Measurements from ENCODE around the gene SSH3. TPM values are rescaled to one million over a fixed set of nuclear protein-coding genes. Genes with fewer than 3 reads are reported as not detected.

SSH3 gene
- total and polyA plus RNA-seq, 7 experiments from 2014 or later = 1.1 to 23.8 (median 14.8) TPM

- peaks cover 0 to 62% (median 17%) of the 10 kb centered on the region in 5 donors for H3K36me3 Mint-ChIP-seq
- H3K4me3 Mint-ChIP-seq = peak overlapping the region; percentile 91 to 99 (median 96)
- Histone ChIP-seq H3K9me3 (ENCODE audit: control insufficient read depth in 2 of 3, low read length in 3 of 3) (no peaks in the 10 kb centered on the region), H3K4me3 (ENCODE audit: low read length) (peak overlapping the region; percentile 94), H3K36me3 (ENCODE audit: control insufficient read depth in 2 of 3, insufficient read depth in 3 of 3, low read length in 3 of 3) (peaks cover 0 to 16% (median 5%) of the 10 kb centered on the region in 3 experiments), H3K27ac (ENCODE audit: low read depth, low read length) (peak overlapping the region; percentile 93), H3K27me3 (ENCODE audit: control insufficient read depth in 2 of 2, insufficient read depth in 2 of 2, low read length in 2 of 2) (no peaks in the 10 kb centered on the region), H3K4me1 (ENCODE audit: control insufficient read depth in 2 of 2, insufficient read depth in 2 of 2, low read length in 2 of 2) (peaks cover 92 to 93% of the 10 kb centered on the region in 2 donors)
- ATAC-seq (no peak), DNase-seq (peak in 2 of 9 donors; percentile 38)
- H3K4me1 Mint-ChIP-seq = peaks cover 57 to 96% (median 88%) of the 10 kb centered on the region in 7 donors
- no peaks in the 10 kb centered on the region for H3K9me3 Mint-ChIP-seq
- intact Hi-C loops (cut with micrococcal nuclease) = loop anchor here in 1 of 2 donors (5.0 kb wide), 1 partner anchor 130 kb away; the partner anchor contains the start of genes PPP1CA and TBC1D10C
- peak overlapping the region; percentile 87 to 100 (median 97) for H3K27ac Mint-ChIP-seq
- CTCF ChIA-PET = interaction anchor here (0.8 to 2.2 kb wide), 7 partner anchors 9 to 342 kb away, joined by 3 to 19 read pairs (median 6); partner anchors contain the start of gene ANKRD13D
- POLR2A ChIA-PET = interaction anchor here (0.8 to 15.1 kb wide), 11 partner anchors 10 to 157 kb away, joined by 3 to 729 read pairs (median 10); partner anchors contain the start of genes ANKRD13D and POLD4
- no peaks in the 10 kb centered on the region for H3K27me3 Mint-ChIP-seq
Measured at GRCh38 chr11:67272327-67273259, 30.7 kb upstream of the SSH3 start.

- Mint-ChIP-seq H3K9me3 (no peaks in the 10 kb centered on the region), H3K27me3 (no peaks in the 10 kb centered on the region), H3K36me3 (peaks cover 0 to 55% (median 12%) of the 10 kb centered on the region in 5 donors), H3K27ac (peak overlapping the region in 8 of 9 donors; percentile 93 to 100 (median 98)), H3K4me1 (peaks cover 60 to 99% (median 85%) of the 10 kb centered on the region in 7 donors), H3K4me3 (peak overlapping the region; percentile 51 to 99 (median 96))
- no peak for ATAC-seq
- POLR2A ChIA-PET = interaction anchor here (1.2 to 15.1 kb wide), 6 partner anchors 11 to 130 kb away, joined by 3 to 729 read pairs (median 8); partner anchors contain the start of genes ANKRD13D and TBC1D10C
- H3K27me3 ChIP-seq (ENCODE audit: control insufficient read depth in 2 of 2, insufficient read depth in 2 of 2, low read length in 2 of 2) = no peaks in the 10 kb centered on the region
- peak overlapping the region; percentile 94 for H3K4me3 ChIP-seq (ENCODE audit: low read length)
- intact Hi-C loops (cut with micrococcal nuclease) = loop anchor here in 1 of 2 donors (5.0 kb wide), 1 partner anchor 129 kb away; the partner anchor contains the start of genes PPP1CA and TBC1D10C
- no peaks in the 10 kb centered on the region for H3K9me3 ChIP-seq (ENCODE audit: control insufficient read depth in 2 of 3, low read length in 3 of 3)
- no peak for DNase-seq
- peaks cover 0 to 17% (median 5%) of the 10 kb centered on the region in 3 experiments for H3K36me3 ChIP-seq (ENCODE audit: control insufficient read depth in 2 of 3, insufficient read depth in 3 of 3, low read length in 3 of 3)
- peak overlapping the region; percentile 93 for H3K27ac ChIP-seq (ENCODE audit: low read depth, low read length)
- CTCF ChIA-PET = interaction anchor here (0.8 to 2.2 kb wide), 4 partner anchors 14 to 341 kb away, joined by 3 to 19 read pairs (median 4); partner anchors contain the start of gene ANKRD13D
- peaks cover 96 to 98% of the 10 kb centered on the region in 2 donors for H3K4me1 ChIP-seq (ENCODE audit: control insufficient read depth in 2 of 2, insufficient read depth in 2 of 2, low read length in 2 of 2)
Measured at GRCh38 chr11:67273260-67273990, 29.9 kb upstream of the SSH3 start.

- peaks cover 3 to 53% (median 15%) of the 10 kb centered on the region in 5 donors for H3K36me3 Mint-ChIP-seq
- peaks cover 96 to 98% of the 10 kb centered on the region in 2 donors for H3K4me1 ChIP-seq (ENCODE audit: control insufficient read depth in 2 of 2, insufficient read depth in 2 of 2, low read length in 2 of 2)
- H3K9me3 Mint-ChIP-seq = no peaks in the 10 kb centered on the region
- H3K4me3 Mint-ChIP-seq = peak overlapping the region; percentile 62 to 99 (median 92)
- ChIA-PET CTCF (interaction anchor here (3.6 kb wide), 1 partner anchor 7 kb away, joined by 19 read pairs; the partner anchor contains the start of gene GRK2), POLR2A (interaction anchor here (0.6 to 15.1 kb wide), 5 partner anchors 8 to 82 kb away, joined by 3 to 729 read pairs (median 4); partner anchors contain the start of genes ANKRD13D and GRK2)
- H3K27ac Mint-ChIP-seq = peak overlapping the region; percentile 87 to 100 (median 97)
- H3K4me1 Mint-ChIP-seq = peaks cover 68 to 99% (median 84%) of the 10 kb centered on the region in 7 donors
- ATAC-seq (no peak), DNase-seq (no peak)
- peak overlapping the region; percentile 93 for H3K27ac ChIP-seq (ENCODE audit: low read depth, low read length)
- no peaks in the 10 kb centered on the region for H3K9me3 ChIP-seq (ENCODE audit: control insufficient read depth in 2 of 3, low read length in 3 of 3)
- no peaks in the 10 kb centered on the region for H3K27me3 ChIP-seq (ENCODE audit: control insufficient read depth in 2 of 2, insufficient read depth in 2 of 2, low read length in 2 of 2)
- peaks cover 9 to 29% (median 13%) of the 10 kb centered on the region in 3 experiments for H3K36me3 ChIP-seq (ENCODE audit: control insufficient read depth in 2 of 3, insufficient read depth in 3 of 3, low read length in 3 of 3)
- intact Hi-C loops (cut with micrococcal nuclease) = loop anchor here in 1 of 2 donors (5.0 kb wide), 1 partner anchor 127 kb away; the partner anchor contains the start of genes PPP1CA and TBC1D10C
- peak overlapping the region; percentile 46 for H3K4me3 ChIP-seq (ENCODE audit: low read length)
- H3K27me3 Mint-ChIP-seq = no peaks in the 10 kb centered on the region
Measured at GRCh38 chr11:67274768-67275605, 28.3 kb upstream of the SSH3 start.

- H3K36me3 ChIP-seq (ENCODE audit: control insufficient read depth in 2 of 3, insufficient read depth in 3 of 3, low read length in 3 of 3) = peaks cover 18 to 38% (median 20%) of the 10 kb centered on the region in 3 experiments
- peak in 4 of 9 donors; percentile 30 to 49 (median 38) for DNase-seq
- CTCF ChIA-PET = interaction anchor here (0.8 to 3.6 kb wide), 2 partner anchors 8 to 13 kb away, joined by 3 to 19 read pairs; partner anchors contain the start of genes ANKRD13D and GRK2
Measured at GRCh38 chr11:67275606-67276409, 27.5 kb upstream of the SSH3 start.

More at GRCh38 chr11:67275606-67276409, 27.5 kb upstream of the SSH3 start:
- Histone ChIP-seq H3K9me3 (ENCODE audit: control insufficient read depth in 2 of 3, low read length in 3 of 3) (no peaks in the 10 kb centered on the region), H3K4me1 (ENCODE audit: control insufficient read depth in 2 of 2, insufficient read depth in 2 of 2, low read length in 2 of 2) (peaks cover 95 to 96% of the 10 kb centered on the region in 2 donors), H3K27ac (ENCODE audit: low read depth, low read length) (peak overlapping the region; percentile 93), H3K4me3 (ENCODE audit: low read length) (peak overlapping the region; percentile 46), H3K27me3 (ENCODE audit: control insufficient read depth in 2 of 2, insufficient read depth in 2 of 2, low read length in 2 of 2) (no peaks in the 10 kb centered on the region)
- ATAC-seq = no peak
- Mint-ChIP-seq H3K27ac (peak overlapping the region; percentile 87 to 100 (median 97)), H3K27me3 (no peaks in the 10 kb centered on the region), H3K4me3 (peak overlapping the region; percentile 62 to 99 (median 88)), H3K4me1 (peaks cover 63 to 96% (median 80%) of the 10 kb centered on the region in 7 donors), H3K9me3 (no peaks in the 10 kb centered on the region), H3K36me3 (peaks cover 3 to 48% (median 8%) of the 10 kb centered on the region in 5 donors)
- POLR2A ChIA-PET = interaction anchor here (0.5 to 15.1 kb wide), 6 partner anchors 9 to 1205 kb away, joined by 3 to 729 read pairs (median 4); partner anchors contain the start of genes ANKRD13D and GRK2
- intact Hi-C loops (cut with micrococcal nuclease) = loop anchor here in 1 of 2 donors (2.0 kb wide), 1 partner anchor 41 kb away; no protein-coding TSS in a partner anchor
